Skeletal muscle cell (primary cell): Measurements from ENCODE around the gene HMG20B.

Source experiments
- DNase-seq: peaks from one replicate; pipeline ENCODE4 v3.0.0-alpha.2; 2010; ENCODE audit warnings: low read depth
- H3K4me3 ChIP-seq: 2 replicates; pipeline ENCODE4 v1.5.1; 2011; ENCODE audit warnings: low read depth, mild to moderate bottlenecking, control low read depth, low read length, moderate library complexity

Gene HMG20B

DNA sequence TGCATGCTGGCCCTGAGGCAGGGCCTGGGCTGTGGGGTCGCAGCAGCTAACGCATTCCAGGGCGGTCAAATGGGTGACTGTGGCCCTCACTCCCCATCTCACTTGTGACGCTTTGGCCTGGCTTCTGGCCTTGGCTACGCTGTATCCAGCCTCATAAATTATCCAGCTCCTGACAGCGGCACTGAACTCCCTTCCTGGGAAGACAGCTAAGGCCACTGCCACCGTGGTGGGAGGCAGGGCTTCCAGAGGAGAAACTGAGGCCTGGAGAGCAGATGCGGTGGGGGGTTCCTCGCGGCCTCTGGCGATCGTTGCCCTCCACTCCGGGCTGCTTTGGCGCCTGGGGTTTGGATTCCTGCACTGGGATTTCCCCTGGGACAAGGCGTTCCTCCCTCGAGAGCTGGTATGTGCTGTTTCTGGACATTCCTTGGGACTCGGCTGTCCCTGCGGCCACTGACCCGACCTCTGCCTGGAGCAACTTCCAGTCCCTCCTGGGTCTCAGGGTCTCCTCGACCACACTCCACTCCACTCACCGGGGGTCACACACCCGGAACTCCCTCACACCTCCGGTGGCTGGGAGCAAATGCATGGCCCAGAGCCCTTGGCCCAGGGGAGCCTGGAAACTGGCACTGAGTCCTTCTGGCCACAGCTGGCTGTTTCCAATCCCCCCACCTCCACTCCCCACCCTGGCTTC, 30.5 kb downstream of the HMG20B start:
- DNase-seq: no peak
- H3K4me3 ChIP-seq: no peak overlapping the region

DNA sequence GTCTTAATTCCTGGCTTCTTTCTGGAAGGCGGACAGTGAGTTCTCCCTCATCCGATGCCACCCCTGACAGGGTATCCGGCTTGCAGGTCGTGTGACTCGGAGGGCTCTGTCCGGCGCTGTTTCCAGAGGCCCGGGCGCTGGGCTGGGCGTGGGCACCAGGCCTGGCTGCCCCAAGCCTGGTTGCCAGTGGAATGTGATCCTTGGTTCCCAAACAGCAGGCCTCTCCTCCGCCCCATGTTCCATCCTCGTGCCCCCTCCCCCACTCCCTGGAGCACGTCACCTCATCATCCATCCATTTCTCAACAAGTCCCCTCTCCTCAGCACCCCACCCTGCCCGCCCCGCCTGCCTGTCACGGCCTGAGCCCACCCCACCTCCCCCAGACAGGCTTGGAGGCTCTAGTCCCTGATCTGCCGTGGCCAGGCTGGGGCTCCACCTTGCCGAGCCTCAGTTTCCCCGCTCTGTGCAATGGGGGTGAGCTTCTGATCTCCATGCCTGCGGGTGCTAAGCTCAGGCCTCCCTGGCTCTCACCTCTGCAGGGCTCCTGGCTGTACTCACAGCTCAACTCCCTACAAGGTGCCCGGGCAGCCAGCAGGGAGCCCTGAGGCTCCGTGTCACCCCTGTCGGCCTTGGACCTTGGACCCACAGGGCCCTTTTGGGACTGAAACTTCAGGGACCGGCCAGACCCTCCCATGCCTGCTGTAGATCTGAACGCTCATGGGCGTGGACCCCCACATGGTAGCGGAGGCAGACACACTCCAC, 31.7 kb downstream of the HMG20B start:
- H3K4me3 ChIP-seq: no peak overlapping the region
- DNase-seq: no peak

DNA sequence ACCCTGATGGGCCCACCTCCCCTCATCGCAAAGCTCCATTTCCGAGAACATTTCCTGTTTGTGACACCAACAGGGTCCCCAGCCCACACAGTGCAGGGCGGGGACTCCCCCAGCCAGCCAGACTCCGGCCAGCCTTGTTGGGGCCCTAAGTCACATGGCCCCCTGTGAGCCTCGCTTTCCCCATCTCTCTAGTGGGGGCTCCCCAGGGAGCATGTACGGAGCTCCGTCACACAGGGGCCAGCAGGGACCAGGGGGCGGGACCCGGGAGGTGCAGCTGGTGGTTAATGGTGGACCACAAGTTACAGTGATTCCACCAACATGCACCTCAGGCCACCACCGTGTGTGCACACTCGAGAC, 32.2 kb downstream of the HMG20B start:
- no peak for DNase-seq
- H3K4me3 ChIP-seq: no peak overlapping the region

DNA sequence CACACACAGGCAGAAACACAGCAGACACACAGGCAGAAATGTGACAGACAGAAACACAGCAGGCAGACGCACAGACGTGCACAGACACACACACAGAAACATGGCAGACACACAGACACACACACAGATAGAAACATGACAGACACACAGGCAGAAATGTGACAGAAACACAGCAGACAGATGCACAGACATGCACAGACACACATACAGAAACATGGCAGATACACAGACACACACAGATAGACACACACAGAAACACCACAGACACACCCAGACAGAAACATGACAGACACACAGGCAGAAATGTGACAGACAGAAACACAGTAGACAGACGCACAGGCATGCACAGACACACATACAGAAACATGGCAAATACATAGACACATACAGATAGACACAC, 32.6 kb downstream of the HMG20B start:
- H3K4me3 ChIP-seq: no peak overlapping the region
- no peak for DNase-seq

DNA sequence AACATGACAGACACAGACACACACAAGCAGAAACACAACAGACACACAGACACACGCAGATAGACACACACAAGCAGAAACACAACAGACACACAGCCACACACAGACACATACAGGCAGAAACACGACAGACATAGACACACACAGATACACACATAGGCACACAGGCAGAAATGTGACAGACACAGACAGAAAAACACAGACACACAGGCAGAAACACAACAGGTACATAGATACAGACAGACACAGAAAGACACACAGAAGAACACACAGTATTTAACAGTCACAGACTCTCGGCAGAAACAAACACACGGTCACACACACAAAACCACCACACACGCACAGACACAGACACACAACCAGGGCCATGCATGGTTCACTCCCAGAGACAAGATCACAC, 33.0 kb downstream of the HMG20B start:
- DNase-seq: no peak
- H3K4me3 ChIP-seq: peak overlapping the region; percentile 61

DNA sequence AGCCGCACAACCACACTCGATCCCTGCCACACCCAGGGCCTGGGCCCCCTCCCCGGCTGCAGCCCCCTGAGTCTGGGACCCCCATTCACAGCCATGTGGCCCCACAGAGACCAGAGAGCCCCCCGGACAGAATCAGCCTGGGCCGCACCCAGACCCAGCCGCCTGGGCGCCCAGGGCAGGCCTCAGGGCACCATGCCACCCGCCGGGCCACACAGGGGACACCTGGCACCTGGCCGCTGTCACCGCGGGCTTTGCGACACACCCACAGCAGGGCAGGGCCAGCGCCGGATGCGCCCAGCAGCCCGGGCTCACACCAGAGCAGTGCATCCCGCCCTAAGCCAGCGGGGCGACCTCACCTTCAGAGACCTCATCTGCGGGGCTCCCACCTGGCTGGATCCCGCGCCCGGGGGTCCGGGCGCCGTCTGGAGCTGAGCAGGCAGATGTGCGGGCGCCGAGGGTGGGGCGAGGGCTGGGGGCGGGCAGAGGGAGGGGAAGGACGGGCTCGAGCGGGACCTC, 33.5 kb downstream of the HMG20B start:
- DNase-seq: no peak
- peak overlapping the region; percentile 61 for H3K4me3 ChIP-seq

DNA sequence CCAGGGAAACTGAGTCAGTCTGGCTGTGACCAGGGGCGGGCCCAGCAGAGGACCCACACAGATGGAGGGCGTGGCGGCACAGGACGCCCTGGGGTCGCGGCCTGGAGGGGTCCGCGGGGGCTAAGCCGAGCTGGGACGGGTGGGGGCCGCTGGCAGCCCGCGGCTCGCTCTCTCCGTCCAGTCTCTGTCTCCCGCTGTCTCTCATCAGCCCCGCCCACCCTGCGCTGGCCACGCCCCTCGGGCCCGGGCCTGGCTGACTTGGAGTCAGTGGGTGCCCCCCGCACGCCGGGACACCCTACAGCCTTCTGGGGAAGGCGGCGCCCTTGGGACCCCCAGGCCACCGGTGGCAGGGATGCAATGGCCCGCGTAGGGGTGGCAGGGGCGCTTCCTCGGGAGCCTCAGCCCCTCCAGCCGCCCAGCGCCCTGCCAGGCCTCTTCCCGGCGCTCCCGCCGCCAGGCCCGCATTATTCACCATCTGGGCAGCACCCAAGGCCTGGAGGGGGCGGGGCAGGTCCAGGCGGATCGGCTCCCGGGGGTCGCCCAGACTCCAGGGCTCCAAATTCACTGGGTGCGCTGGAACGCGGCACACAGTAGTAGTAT, 34.0 kb downstream of the HMG20B start, which contains the start of gene TBXA2R:
Gene TBXA2R, minus strand, starts transcription at position 186 of the 600 bp plus-strand sequence. CDS start 6,241 bp downstream, outside the sequence.
- peak within 1 kb of the TSS; percentile 61 for H3K4me3 ChIP-seq
- DNase-seq: peak; percentile 13

DNA sequence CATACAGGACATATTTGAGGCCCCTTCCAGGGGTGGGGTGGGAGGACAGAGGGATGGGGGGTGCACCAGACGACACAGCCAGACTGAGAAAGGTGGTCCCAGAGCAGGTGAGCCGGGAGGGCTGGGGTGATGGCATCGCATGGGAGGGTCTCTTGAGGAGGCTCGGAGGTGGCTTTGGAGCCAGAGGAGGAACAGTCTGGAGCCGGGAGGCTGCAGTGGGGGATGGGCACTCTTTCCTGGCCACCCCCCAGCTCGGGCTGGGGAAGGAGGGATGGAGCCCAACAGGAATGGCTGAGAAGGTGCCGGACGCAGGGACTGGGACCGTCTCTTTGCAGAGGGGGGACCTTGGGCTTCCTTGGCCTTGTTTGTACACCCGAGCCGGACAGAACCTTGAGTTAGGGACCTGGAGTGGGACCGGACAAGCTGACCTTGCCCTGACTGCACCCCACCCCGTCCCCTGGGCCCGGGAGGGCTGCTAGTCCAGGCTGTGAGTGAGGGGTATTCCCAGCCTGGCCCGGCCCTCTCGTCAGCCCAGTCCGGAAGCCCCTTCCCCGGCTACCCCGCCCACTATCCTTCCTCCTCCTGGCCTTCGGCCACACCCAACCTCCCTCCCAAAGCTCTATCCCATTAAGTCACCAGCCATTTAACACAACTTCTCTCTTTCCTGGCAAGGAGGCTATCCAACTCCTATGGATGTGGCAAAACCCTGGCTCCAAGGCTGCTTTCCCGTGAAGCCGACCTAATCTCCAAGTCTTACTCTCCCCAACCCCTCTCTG, 34.7 kb downstream of the HMG20B start:
- H3K4me3 ChIP-seq: peak overlapping the region; percentile 61

DNA sequence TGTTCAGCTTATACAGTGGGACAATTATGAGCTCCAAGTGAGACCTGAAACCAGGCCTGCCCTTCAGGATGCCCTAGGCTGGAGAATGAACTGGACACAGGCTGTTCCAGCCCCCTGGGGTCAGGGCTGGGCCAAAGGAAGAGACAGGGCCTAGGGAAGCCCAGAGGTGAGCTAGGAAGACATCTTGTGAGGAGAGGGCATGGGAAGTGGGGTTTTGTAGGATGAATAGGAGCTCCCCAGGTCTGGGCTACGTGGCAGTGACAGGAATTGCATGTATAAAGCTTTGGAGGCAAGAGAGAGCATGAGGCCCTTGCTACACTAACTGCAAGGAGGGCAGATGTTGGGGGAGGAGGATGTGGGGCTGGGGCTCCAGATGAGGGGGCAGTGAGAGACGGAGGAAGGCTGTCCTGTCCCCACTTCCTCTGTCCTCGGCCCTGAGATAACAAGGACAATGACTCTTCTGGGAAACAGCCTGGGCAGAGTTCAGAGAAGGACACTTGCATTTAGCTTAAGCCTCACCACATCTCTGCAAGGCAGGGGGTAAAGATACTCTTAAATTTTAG, 35.4 kb downstream of the HMG20B start:
- no peak for DNase-seq
- peak overlapping the region; percentile 61 for H3K4me3 ChIP-seq

More for the DNA sequence above, 34.7 kb downstream of the HMG20B start:
- DNase-seq: no peak

DNA sequence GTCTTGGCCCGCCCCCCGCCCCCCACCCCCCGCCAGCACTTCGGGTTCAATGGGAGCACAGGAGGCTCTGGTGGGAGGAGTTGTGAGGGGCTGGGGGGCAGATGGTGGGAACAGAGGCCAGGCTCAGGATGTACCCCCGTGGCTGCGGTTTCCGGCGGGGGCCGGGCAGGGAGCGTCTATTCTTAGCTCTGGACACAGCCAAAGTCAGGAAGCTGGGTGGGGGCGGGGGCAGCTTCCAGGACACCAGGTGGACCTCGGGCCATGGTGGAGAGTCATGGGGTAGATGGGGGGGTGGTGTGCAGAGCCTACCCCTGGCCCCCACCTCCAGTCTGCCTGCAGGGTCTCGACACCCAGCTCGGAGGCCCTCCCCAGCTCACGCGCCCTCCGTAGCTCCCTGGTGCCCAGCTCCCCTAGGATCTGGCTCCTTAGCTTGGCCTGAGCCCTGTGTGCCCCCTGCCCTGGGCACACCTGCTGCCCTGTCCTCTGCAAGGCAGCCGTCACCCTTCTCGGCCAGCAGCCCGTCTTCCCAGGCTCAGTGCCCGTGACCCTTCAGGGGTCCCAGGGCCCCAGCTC, 36.1 kb downstream of the HMG20B start:
- DNase-seq: no peak
- H3K4me3 ChIP-seq: no peak overlapping the region

DNA sequence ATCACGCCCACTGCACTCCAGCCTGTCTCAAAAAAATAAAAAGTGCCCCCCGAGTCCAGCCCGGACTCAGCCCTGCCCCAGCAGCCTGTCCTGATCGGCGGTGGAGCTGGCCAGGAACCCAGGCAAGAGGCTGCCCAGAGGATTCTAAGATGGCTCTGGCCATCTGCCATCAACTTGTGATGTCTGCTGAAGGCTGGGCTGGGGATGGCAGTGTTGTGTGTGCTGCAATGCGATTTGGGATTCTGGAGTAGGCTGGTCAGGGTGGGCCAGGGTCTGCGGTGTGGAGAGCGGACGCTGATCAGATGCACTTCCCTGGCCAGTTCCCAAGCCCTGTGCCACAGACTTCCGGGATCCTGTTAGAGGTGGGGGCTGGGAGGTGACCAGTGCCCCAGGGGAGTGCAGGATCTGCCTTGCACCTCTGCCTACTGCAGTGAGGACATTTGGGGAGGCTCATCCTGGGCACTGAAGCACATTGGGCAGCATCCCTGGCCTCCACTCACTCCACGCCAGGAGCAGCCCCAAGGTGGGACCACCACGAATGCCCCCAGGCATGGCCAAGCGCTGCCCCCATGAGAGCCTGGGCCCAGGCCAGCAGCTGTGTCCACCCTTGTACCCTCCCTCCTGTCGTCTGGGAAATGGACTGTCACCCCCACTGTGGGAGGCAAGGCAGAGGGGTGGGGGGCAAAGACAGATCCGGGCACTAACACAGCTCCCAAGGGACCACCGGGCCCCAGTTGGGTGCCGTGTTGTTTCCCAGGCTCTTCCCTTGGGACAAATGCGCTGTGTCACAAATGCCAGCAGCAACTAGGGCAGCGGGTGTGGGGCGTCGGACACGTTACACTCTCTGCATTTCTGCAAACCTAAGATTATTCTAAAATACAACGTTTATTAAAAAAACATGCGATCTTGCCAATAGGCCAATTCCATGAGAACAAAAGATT, 37.3 kb downstream of the HMG20B start:
- H3K4me3 ChIP-seq: no peak overlapping the region

DNA sequence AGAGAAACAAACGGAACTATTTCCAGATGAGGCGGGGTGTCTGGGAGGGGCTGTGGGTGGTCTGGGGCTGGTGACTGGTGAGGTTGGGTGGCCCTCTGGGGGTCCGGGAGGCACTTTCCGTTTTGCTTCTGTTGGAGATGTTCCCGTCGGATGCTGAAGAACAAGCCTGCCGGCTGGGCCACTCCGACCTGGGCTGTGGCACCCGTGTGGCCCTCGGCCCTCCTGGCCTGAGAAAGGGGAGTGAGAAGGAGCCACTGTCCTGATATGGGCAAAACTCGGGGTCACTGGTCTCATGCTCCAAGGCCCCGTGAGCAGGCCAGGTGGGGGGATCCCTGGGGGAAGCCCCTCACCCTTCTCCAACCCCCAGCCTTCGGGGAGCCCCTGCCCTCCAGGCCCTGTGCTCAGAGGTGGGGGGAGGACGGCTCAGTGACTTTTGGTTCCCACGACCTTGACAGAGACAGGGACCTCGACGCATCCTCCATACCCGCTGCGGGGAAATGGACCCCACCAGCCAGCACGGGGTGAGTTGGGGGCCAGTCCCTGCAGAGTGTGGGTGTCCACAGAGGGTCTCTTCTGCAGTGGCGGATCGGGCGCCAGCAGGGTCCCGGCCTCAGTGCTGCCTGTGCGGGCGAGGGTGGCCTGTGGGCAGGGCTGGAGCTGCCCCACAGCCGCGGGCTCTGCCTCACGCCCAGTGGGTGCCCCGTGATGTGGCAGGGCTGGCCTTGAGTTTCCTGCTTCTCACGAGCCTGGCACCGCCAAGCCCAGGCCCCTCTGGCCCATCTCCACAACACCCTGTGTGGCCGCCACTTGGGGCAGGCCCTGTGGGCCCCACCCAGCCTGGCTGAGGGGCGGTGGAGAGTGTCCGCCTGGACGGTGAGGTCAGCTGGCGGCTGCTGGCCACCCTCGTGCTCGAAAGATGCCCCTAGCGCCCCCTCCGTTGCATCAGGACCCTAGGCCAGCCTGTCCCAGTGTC, 38.3 kb downstream of the HMG20B start:
- DNase-seq: no peak
- no peak overlapping the region for H3K4me3 ChIP-seq

More for the DNA sequence above, 37.3 kb downstream of the HMG20B start:
- no peak for DNase-seq

DNA sequence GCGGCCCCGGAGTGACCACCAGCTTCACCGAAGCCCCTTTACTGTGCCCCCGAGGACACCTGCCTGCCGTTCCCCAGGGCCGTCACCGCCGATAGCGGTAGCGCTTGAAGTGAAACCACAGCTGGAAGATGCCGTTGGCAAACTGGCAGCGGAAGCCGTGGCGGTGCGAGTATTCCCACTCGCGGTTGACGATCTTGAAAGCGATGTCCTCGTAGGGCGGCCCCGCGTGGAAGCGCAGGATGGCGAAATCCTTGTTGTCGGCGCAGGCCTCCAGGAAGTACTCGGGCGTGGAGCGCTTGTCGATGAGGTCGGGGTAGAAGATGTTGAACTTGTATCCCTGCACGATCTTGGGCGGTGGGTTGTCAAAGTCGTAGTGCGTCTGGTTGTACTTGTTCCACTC, 39.1 kb downstream of the HMG20B start:
- no peak overlapping the region for H3K4me3 ChIP-seq
- no peak for DNase-seq

DNA sequence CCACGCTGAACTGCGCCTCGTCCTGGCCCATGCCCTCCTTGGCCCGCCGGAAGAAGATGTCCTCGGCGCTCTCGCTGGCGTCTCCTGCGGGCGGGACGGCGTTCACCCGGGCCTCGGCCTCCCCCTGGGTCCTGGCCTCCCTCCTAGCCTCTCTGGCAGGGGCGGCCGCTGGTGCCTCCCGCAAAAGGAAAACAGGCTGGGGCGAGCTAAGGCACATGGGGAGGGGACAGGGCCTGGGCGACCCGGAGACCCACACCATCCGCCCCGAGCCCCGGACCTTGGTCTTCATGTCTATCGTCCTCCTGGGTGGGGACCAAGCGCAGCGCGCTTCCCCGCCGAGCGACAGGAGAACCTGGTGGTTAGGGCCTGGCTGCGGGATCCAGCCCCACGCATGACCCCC, 39.6 kb downstream of the HMG20B start:
- no peak overlapping the region for H3K4me3 ChIP-seq

DNA sequence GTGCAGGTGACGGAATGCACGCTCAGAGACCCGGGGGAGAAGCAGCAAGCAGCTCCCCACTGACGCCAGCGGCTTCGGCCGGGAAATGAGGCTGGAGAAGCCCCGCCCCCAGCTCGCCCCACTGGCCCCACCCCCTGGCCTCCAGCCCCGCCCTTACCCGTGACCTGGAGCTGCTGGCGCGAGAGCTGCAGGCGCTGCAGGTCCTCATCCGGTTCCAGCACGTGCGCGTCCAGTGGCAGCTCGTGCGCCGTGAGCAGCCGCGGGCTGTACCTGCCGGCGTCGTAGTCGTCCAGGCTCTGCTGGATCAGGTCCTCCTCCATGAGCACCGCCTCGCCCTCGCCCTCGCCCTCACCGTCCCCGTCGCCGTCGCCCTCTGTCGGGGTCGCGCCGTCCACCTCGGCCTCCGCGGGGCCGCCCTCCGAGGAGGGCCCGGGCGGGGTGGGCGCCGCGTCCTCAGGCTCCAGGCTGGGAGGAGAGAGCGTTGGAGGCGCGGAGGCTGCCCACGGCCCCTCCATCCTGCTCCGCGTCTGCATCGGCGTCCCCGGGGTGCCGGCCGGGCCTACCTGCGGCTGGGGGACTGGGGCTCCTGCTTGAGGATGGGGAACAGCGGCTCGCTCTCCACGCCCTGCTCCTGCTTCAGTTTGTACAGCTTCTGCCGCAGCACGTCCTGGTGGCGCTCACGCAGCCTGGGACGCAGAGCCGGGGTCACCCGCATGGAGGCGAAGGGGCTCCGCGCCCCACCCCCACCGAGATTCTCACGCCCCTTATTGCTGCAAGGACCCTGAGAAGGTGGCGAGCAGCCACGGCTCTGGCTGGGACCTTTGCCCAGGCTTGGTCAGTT, 40.4 kb downstream of the HMG20B start:
- DNase-seq: no peak
- H3K4me3 ChIP-seq: no peak overlapping the region

More for the DNA sequence above, 39.6 kb downstream of the HMG20B start:
- no peak for DNase-seq
